Type B pancreatic cell (in vitro differentiated cells): ENCODE measurements around the gene GNG13. TPM values are rescaled to one million over a fixed set of nuclear protein-coding genes. Genes with fewer than 3 reads are reported as not detected.

ENCODE experiments used
- DNase-seq: peaks from one replicate; pipeline ENCODE4 v3.0.0; 2021; ENCODE audit warnings: mixed read lengths; ENCODE audit not compliant: unreplicated experiment; ENCODE audit errors: extremely low spot score
- H3K27ac Mint-ChIP-seq: 2 replicates; pipeline ENCODE4 v1.8.0; 2021; ENCODE audit warnings: mild to moderate bottlenecking, mixed read lengths
- H3K27me3 Mint-ChIP-seq: 2 replicates; pipeline ENCODE4 v1.8.0; 2021; ENCODE audit warnings: mixed read lengths
- H3K36me3 Mint-ChIP-seq: 2 replicates; pipeline ENCODE4 v1.8.0; 2021; ENCODE audit warnings: mixed read lengths
- H3K4me1 Mint-ChIP-seq: one replicate; pipeline ENCODE4 v1.8.0; 2021; ENCODE audit warnings: mixed read lengths; ENCODE audit not compliant: unreplicated experiment
- H3K4me3 Mint-ChIP-seq: 2 replicates; pipeline ENCODE4 v1.8.0; 2021; ENCODE audit warnings: mild to moderate bottlenecking, mixed read lengths
- H3K9me3 Mint-ChIP-seq: 2 replicates; pipeline ENCODE4 v1.8.0; 2021; ENCODE audit warnings: mixed read lengths
- CTCF ChIP-seq: fragments of 200-600 bp; sonication (generic); conservative IDR thresholded peaks from 2 replicates; pipeline ENCODE4 v1.5.0; 2021; ENCODE audit warnings: antibody characterized with exemption, mild to moderate bottlenecking
- long read RNA-seq: library from polyadenylated mRNA; unstranded; transcript quantifications from one replicate; pipeline ENCODE4 v2.0.0, GENCODE V29; 2020
- total RNA-seq: library from RNA; stranded (reverse); gene quantifications from 2 replicates; pipeline ENCODE4 v1.2.1, GENCODE V29; 2021; ENCODE audit warnings: low replicate concordance

Gene GNG13, protein sequence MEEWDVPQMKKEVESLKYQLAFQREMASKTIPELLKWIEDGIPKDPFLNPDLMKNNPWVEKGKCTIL
- total RNA-seq, result not detected in 2 replicates
- long read RNA-seq, result 0 reads

- TF ChIP-seq CTCF, result no peak
- Mint-ChIP-seq H3K4me3 (no peak within 1 kb of the TSS), H3K9me3 (no peaks in the 10 kb centered on the region), H3K4me1 (no peaks in the 10 kb centered on the region), H3K36me3 (no peaks in the 10 kb centered on the region), H3K27ac (no peak within 1 kb of the TSS), H3K27me3 (peaks cover 55% of the 10 kb centered on the region)
- DNase-seq, result no peak
These were observed at the start of gene GNG13 for GRCh38 chr16:799948-800833. Gene GNG13, minus strand, starts transcription at chr16:800734. Its CDS starts 1,657 bp downstream, at chr16:799077.

- H3K9me3 Mint-ChIP-seq, result peaks cover 8% of the 10 kb centered on the region
- TF ChIP-seq CTCF, result no peak
- H3K4me3 Mint-ChIP-seq, result no peak overlapping the region
- H3K4me1 Mint-ChIP-seq, result no peaks in the 10 kb centered on the region
- DNase-seq, result no peak
- H3K36me3 Mint-ChIP-seq, result peaks cover 4% of the 10 kb centered on the region
- no peaks in the 10 kb centered on the region for H3K27me3 Mint-ChIP-seq
- H3K27ac Mint-ChIP-seq, result no peak overlapping the region
These were observed 48.1 kb upstream of the GNG13 start for GRCh38 chr16:848510-849253.

GRCh38 chr16:847681-848445 is 47.3 kb upstream of the GNG13 start:
- Mint-ChIP-seq H3K4me3 (no peak overlapping the region), H3K4me1 (no peaks in the 10 kb centered on the region), H3K36me3 (no peaks in the 10 kb centered on the region), H3K9me3 (peaks cover 8% of the 10 kb centered on the region), H3K27me3 (no peaks in the 10 kb centered on the region), H3K27ac (no peak overlapping the region)
- no peak for DNase-seq
- TF ChIP-seq CTCF, result no peak

DNA sequence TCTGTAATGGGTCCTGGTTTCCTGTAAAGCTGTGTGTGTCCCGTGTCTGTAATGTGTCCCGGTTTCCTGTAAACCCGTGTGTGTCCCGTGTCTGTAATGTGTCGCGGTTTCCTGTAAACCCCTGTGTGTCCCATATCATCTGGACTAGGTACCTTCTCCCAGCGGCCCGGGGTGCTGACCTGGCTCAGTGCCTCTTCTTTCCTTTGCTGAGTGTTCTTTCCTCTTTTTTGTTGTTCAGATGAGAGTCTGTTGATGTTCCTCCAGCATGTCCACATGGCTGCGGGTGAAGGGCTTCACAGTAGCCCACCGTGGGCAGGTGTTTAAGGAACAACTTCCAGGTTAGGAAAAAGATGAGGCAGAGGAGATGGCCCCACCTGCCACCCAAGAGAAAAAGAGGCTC is 46.6 kb upstream of the GNG13 start:
- no peak for TF ChIP-seq CTCF
- Mint-ChIP-seq H3K27me3 (no peaks in the 10 kb centered on the region), H3K27ac (no peak overlapping the region), H3K36me3 (no peaks in the 10 kb centered on the region), H3K9me3 (peaks cover 8% of the 10 kb centered on the region), H3K4me1 (no peaks in the 10 kb centered on the region), H3K4me3 (no peak overlapping the region)
- DNase-seq, result no peak

DNA sequence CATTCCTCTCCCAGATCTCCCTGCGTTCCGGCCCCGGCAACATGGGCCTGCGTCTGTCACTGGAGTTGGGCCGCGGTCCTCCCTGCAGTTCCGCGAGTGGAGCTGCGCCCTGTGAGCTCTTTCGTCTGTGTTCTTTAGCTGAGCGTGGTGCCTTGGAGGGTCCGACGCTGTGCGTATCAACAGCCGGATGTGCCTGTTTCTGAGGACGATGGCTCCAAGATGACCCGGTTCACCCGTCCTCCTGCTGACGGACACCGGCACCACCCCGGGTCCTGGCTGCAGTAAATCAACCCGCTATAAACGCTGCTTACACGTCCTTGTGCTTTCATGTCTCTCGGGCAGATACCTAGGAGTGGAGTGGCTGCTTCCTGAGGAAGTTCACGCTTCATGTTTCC is 44.8 kb upstream of the GNG13 start:
- H3K27ac Mint-ChIP-seq, result no peak overlapping the region
- no peaks in the 10 kb centered on the region for H3K4me1 Mint-ChIP-seq
- H3K27me3 Mint-ChIP-seq, result no peaks in the 10 kb centered on the region
- peaks cover 6% of the 10 kb centered on the region for H3K9me3 Mint-ChIP-seq
- DNase-seq, result no peak
- H3K4me3 Mint-ChIP-seq, result no peak overlapping the region
- TF ChIP-seq CTCF, result no peak
- no peaks in the 10 kb centered on the region for H3K36me3 Mint-ChIP-seq
